GM20431 (cell line): ENCODE measurements around the gene FCSK.
"Not testable (repeated sequence)": the region's sequence is repeated elsewhere in the genome, so short reads cannot be mapped to it uniquely, and the experiment has no call there.

Experiments
- in situ Hi-C: fragments of 300-500 bp; cut with MseI, MboI; formaldehyde crosslinking; loops from one replicate; pipeline ENCODE4 v1.15.0; 2020; ENCODE audit warnings: low sequenced_read_pairs; ENCODE audit not compliant: unreplicated experiment

Gene FCSK

DNA sequence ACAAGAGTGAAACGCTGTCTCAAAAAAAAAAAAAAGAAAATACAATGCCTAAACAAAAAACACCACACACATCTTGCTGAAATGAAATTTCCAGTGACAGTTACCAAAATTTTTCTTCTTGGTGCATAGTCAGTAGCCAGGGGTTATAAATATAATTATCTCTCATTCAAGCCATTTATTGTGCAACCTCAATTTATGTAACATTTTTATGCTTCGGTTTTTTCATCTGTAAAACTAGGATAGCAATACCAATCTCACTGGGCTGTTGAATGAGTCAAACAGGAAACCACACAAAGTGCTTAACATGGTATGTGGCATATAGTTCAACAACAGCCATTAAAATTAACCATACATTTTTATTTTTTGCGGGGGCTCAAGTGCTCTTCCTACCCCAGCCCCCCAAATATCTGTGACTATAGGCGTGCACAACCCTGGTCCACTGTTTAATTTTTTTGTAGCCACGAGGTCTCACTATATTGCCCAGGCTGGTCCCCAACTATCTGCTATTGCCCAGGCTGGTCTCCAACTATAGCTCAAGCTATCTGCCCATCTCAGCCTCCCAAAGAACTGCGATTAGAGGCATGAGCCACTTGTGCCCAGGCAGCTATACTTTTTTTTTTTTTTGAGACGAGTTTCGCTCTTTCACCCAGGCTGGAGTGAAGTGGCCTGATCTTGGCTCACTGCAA, 66.4 kb downstream of the FCSK start:
- in situ Hi-C loops: no loop called here

DNA sequence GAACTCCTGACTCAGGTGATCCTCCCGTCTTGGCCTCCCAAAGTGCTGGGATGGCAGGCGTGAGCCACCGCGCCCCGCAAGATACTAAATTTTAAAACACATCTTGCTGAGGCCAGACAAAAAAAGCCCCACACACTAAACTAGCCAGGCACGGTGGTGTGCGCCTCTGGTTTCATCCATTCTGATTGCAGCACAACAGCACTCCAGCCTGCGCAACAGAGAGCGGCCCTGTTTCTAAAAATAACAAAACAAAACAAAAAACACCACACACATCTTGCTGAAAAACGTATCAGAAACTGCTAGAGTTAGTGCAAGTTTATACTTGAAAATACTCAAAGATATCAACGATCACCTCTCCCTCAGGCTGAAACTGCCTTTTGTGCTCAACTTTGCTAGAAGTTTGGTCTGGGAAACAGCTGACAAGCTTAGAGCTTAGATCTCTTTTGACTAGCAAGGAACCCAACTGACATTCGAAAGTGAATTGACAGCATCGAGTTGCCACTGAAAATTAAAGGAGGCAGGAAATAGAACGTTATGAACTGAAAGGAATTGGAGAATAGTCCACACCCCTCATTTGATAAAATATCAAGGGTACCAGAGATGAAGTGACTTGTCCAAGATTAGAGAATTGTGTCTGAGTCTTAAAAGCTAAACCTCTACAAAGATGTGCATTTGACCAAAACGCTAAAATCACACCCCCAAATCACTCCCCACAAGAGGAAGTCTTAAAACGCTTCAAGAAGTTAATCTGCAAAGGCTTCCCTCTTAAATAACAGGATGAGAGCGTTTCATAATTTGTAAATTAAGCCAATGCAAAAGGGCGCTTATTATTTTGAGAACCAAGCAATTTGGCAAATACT, 68.1 kb downstream of the FCSK start:
- in situ Hi-C loops: no loop called here

DNA sequence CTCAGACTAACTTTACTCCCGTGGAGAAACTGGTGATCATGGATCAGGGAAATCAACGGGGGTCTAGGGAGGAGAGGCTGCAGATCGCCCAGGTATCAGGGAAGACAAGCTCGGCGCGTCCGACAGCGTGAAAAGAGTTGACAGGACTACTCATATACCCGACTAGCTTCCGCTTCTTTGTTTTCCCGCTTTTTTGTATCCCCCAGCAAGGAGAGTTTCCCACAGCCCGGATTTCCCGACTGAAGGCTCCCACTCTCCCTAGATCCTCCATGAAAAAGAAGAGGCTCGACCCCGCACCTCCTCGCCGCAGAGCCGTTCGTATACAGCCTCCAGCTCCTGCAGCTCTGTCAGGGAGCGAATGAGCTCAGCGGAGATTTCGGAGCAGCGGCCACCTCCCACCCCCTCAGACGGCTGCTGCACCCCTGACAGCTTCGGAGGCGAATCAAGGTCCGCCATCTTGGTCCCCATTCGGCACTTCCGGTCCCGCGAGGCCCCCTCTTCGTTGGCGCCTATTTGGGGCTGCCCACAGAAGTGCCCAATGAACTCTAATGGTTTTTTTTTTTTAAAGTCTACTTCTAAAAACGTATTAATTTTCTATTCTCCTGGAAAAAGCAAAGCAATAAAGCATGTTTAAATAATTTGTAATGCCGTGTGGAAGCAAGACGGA, 68.8 kb downstream of the FCSK start, which contains the start of gene COG4:
Gene COG4, minus strand, starts transcription at position 479 of the 667 bp plus-strand sequence. Its CDS starts 11 bp downstream, at position 468.
- in situ Hi-C loops: no loop called here

DNA sequence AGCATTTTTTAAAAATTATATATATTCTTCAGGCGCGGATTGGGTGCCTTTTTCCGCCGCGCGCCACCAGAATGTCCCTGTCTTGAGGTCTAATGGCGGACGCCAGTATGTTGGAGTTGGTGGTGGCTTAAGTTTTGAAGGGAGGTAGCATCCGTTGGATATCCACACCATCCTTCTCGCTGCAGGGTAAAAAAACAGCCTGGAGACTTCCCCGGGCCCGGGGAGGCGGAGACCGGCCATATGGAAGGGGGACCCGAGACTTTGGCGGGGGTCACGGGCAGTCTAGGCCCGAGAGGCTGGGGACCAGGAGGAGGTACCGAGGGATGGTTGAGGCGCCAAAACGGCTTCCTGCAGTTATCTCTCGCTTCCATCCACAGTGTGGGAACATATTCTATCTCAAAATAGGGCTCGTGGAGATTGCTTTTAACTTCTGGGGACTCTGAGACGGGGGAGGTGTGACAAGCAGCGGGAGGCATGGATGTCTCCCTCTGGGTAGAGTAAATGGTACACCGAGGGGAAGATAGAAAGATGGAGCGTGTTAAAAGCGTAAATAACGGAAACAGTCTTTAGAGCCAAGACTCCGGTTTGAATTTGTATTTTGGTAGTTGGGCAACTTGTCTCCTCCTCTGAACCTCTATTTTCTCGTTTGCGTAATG, 69.5 kb downstream of the FCSK start, which contains the start of gene SF3B3:
Gene SF3B3, plus strand, starts transcription at position 74 of the 656 bp plus-strand sequence. CDS start 2,841 bp downstream, outside the sequence.
- in situ Hi-C loops: no loop called here

DNA sequence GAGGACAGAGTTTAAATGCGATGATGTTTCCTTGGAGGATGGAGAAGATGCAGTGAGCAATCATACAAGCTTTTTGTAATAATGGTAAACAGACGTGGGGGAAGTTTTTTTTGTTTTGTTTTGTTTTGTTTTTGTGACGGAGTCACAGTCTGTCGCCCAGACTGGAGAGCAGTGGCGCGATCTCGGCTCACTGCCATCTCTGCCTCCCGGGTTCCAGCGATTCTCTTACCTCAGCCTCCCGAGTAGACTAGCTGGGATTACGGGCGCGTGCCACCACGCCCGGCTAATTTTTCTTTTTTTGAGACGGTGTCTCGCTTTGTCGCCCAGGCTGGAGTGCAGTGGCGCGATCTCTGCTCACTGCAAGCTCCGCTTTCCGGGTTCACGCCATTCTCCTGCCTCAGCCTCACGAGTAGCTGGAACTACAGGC, 70.0 kb downstream of the FCSK start:
- in situ Hi-C loops: not testable (repeated sequence)

DNA sequence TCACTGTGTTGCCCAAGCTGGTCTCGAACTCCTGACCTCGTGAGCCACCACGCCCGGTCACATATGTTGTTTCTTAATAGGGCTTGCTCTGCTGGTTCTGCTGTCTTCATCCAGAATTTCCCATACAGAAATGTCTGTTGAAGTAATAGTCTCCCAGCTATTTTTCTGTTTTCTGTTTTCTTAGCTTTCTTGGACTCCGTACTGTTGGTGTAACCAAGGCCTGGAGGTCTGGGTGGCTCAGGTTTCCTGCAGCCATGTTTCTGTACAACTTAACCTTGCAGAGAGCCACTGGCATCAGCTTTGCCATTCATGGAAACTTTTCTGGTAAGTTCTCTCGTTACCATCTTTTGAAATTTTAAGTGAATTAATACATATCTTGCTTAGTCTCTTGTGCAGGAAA, 72.0 kb downstream of the FCSK start:
- in situ Hi-C loops: no loop called here

DNA sequence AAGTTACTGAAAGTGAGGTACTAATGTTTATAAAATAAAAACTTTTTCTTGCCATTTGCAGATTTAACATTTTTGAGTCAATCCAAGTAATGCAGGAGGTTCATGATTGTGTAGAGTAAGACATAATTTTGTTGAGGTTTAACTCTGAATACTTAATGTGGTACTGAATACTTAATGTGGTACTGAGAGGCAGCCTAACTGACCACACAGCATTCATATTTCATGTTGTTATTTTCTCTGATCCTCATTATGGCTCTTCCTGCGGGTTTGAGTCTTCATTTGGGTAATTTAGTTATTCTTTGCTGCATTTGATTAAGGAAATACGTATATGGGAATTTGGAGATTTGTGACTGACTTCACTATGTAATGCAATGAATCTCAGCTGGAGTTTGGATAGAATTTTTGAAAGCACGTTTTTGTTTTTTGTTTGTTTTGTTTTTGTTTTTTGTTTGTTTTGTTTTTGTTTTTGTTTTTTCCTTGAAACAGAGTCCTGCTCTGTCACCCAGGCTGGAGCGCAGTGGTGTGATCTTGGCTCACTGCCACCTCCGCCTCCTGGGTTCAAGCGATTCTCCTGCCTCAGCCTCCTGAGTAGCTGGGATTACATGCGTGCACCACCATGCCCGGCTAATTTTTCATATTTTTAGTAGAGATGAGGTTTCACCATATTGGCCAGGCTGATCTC, 73.1 kb downstream of the FCSK start:
- in situ Hi-C loops: no loop called here

DNA sequence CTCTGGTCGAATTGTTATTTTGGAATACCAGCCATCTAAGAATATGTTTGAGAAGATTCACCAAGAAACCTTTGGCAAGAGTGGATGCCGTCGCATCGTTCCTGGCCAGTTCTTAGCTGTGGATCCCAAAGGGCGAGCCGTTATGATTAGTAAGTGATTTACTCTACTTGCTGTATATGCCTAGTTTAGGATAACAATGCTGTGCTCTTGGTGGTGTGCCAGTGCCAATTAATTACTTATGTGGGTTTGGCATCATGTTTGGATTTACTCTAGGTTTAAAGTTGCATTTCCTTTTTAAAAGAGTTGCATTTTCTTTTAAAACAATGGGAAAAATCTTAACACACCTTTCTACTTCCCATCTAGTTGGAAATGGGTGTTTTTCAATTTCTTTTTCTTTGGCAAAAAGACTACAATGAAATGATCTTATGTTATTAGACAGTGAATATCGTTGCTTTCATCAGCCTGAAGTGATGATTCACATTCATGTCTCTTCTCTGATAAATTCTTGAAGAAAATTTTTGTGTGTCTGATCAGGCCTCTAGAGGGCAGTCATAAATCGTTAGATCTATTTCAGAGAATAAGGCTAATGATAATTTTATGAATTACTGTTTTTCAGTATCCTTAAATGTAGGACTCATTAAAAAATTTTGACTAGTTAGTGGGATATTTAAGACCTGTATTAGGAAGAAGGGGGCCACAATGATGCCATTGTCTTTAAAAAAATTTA, 74.8 kb downstream of the FCSK start:
- in situ Hi-C loops: no loop called here
